AG10803 (cell line): ENCODE measurements around the gene MMP11.
A peak's percentile ranks its signal among the peaks of the same experiment; 100 is the strongest.

Experiments
- DNase-seq: peaks from one replicate; pipeline ENCODE4 v3.0.0; 2010; ENCODE audit warnings: low read depth
- H3K4me3 ChIP-seq: 2 replicates; pipeline ENCODE4 v1.5.1; 2011; ENCODE audit warnings: mild to moderate bottlenecking, low read length, control low read depth
- CTCF ChIP-seq: conservative IDR thresholded peaks from 2 replicates; pipeline ENCODE4 v1.5.1; 2011; ENCODE audit warnings: mild to moderate bottlenecking, low read length, control low read depth, inconsistent platforms

MMP11 gene

GRCh38 chr22:23762842-23763578, 9.6 kb upstream of the MMP11 start, which contains the start of gene C22orf15:
Gene C22orf15 (plus strand): TSS chr22:23762990. CDS start chr22:23763307, 317 bp downstream.
- DNase-seq: peak; percentile 54
- H3K4me3 ChIP-seq: peak within 1 kb of the TSS; percentile 26
- TF ChIP-seq CTCF: no peak

- DNase-seq: no peak
- TF ChIP-seq CTCF: no peak
- peak overlapping the region; percentile 24; the same call in 1 of the 2 replicates for H3K4me3 ChIP-seq
Measured at GRCh38 chr22:23763579-23763945, 9.1 kb upstream of the MMP11 start.

GRCh38 chr22:23763954-23764353, 8.7 kb upstream of the MMP11 start:
- 0 out of 2 replicates have a peak overlapping the region, but pooled peaks have one; percentile 10 for H3K4me3 ChIP-seq
- DNase-seq: no peak
- TF ChIP-seq CTCF: no peak

GRCh38 chr22:23764899-23765881, 7.5 kb upstream of the MMP11 start:
- no peak for DNase-seq
- no peak for TF ChIP-seq CTCF
- no peak overlapping the region for H3K4me3 ChIP-seq

GRCh38 chr22:23767303-23767672, 5.4 kb upstream of the MMP11 start:
- no peak for TF ChIP-seq CTCF
- no peak for DNase-seq
- peak overlapping the region; percentile 74 for H3K4me3 ChIP-seq

GRCh38 chr22:23767673-23768548, 4.7 kb upstream of the MMP11 start, which contains the start of gene CHCHD10:
Gene CHCHD10 (minus strand): TSS chr22:23767972. CDS start chr22:23767874, 98 bp downstream.
- peak within 1 kb of the TSS; percentile 74 for H3K4me3 ChIP-seq
- peak; percentile 64 for DNase-seq
- peak; percentile 74 for TF ChIP-seq CTCF
